OCI-LY7 (cell line): ENCODE results near the gene RAD21L1.

Experiments used
- EZH2phosphoT487 ChIP-seq: fragments of 200-600 bp; sonication (generic); IDR thresholded peaks from 2 replicates; pipeline ENCODE4 v1.6.1; 2018; ENCODE audit warnings: low read depth, borderline replicate concordance, mild to moderate bottlenecking, mixed run types, antibody characterized with exemption, low read length, moderate library complexity, mixed read lengths
- TF ChIP-seq, protein P1 (sequence below): fragments of 200-600 bp; sonication (generic); conservative IDR thresholded peaks from 2 replicates; pipeline ENCODE4 v1.5.1; 2014; ENCODE audit warnings: mild to moderate bottlenecking, antibody characterized with exemption, low read length, moderate library complexity, mixed read lengths

DNA sequence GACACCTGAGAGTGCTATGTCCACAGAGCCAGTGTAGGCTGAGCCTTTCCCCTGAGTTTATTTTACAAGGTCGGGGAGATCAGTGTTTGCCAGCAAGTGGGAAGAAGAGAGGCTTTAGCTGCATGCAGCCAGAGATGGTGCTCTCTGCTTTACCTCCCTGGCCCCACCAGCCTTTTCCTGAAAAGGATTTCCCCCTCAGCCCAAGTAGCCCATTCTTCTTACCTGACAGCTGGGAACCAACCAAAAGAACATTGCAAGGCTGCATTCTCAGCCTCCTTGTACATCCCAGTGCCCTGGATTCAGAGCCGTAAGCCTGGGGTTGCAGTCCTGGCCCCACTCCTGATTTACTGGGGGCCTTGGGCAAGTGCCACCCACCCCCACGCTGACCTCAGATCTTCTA, 57.1 kb downstream of the RAD21L1 start:
- TF ChIP-seq, protein P1, sequence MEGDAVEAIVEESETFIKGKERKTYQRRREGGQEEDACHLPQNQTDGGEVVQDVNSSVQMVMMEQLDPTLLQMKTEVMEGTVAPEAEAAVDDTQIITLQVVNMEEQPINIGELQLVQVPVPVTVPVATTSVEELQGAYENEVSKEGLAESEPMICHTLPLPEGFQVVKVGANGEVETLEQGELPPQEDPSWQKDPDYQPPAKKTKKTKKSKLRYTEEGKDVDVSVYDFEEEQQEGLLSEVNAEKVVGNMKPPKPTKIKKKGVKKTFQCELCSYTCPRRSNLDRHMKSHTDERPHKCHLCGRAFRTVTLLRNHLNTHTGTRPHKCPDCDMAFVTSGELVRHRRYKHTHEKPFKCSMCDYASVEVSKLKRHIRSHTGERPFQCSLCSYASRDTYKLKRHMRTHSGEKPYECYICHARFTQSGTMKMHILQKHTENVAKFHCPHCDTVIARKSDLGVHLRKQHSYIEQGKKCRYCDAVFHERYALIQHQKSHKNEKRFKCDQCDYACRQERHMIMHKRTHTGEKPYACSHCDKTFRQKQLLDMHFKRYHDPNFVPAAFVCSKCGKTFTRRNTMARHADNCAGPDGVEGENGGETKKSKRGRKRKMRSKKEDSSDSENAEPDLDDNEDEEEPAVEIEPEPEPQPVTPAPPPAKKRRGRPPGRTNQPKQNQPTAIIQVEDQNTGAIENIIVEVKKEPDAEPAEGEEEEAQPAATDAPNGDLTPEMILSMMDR, result no peak
- TF ChIP-seq EZH2phosphoT487, result no peak
